Right ventricle myocardium inferior (tissue), 1 donor: ENCODE results near the gene ACOX1. TPM values are rescaled to one million over a fixed set of nuclear protein-coding genes. Genes with fewer than 3 reads are reported as not detected.

Experiments
- ATAC-seq: fragments of 200-7000 bp; cut with Tn5 transposase; one replicate; pipeline ENCODE4 v1.9.1; 2020; ENCODE audit warnings: mild to moderate bottlenecking, moderate library complexity
- DNase-seq: peaks from one replicate; pipeline ENCODE4 v3.0.0; 2021; ENCODE audit errors: missing footprints
- intact Hi-C: fragments of 100-400 bp; cut with DNase I; formaldehyde crosslinking; loops from one replicate; pipeline ENCODE4 v1.11.0; 2022
- total RNA-seq: library from RNA; stranded (reverse); fragmentation: NEBNext Ultra II Directional; extraction: Animal tissue kit (Norgen Biotek cat#: 25700); gene quantifications from one replicate; pipeline ENCODE4 v1.2.1, GENCODE V29; 2021
- donor health status: DM: no; HTN: yes; CAD: no; lungs with severe emphysema.

Gene ACOX1
- total RNA-seq, 1 donor from 2014 or later = 80.9 TPM

DNA sequence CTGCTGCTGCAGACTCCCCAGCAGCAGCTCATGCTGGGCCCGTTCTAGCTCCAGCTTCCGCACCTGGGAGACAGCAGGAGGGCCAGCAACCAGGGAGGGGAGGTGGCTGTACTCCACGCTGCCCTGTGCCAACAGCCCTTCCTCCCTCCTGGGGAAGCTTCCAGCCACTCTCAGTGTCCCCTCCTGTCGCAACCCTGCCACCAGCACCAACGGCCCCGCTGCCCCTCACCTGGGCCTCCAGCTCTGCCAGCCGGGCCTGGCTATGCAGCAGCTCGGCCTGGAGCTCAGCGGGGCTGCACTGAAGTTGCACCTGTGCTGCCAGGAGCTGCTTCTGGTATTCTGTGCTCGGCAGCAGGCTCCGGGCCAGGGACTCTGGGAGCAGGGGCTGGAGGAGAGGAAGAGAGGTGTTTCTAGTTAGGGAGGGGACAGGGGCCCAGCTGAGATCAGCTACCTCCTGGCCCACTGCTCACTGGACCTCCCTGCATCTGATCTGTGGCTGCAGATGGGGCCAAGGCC lies 58.9 kb downstream of the ACOX1 start:
- DNase-seq (no peak), ATAC-seq (no peak)
- intact Hi-C loops = no loop called here

DNA sequence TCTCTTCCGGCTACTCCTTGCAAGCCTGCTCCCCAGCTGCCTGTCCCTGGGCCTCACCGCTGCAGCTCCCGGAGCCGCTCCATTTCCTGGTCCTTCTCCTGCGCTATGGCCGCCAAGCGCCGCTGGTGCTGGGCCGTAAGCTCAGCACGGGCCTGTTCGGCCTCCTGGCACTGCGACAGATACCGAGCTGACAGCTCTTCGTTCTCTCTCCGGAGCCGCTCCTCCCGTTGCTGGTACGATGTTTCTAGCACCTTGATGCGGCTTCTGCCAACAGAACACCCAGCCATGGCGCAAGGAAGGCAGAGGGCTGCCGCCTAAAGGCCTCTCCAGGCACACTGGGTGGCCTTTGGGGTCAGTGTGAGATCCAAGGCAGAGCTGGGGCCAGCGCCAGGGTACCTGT lies 59.4 kb downstream of the ACOX1 start:
- intact Hi-C loops = no loop called here

GRCh38 chr17:75917917-75918445 lies 61.0 kb downstream of the ACOX1 start:
- intact Hi-C loops = no loop called here
- no peak for DNase-seq
- ATAC-seq = no peak

More for the DNA sequence above, 59.4 kb downstream of the ACOX1 start:
- ATAC-seq (no peak), DNase-seq (peak; percentile 72)

DNA sequence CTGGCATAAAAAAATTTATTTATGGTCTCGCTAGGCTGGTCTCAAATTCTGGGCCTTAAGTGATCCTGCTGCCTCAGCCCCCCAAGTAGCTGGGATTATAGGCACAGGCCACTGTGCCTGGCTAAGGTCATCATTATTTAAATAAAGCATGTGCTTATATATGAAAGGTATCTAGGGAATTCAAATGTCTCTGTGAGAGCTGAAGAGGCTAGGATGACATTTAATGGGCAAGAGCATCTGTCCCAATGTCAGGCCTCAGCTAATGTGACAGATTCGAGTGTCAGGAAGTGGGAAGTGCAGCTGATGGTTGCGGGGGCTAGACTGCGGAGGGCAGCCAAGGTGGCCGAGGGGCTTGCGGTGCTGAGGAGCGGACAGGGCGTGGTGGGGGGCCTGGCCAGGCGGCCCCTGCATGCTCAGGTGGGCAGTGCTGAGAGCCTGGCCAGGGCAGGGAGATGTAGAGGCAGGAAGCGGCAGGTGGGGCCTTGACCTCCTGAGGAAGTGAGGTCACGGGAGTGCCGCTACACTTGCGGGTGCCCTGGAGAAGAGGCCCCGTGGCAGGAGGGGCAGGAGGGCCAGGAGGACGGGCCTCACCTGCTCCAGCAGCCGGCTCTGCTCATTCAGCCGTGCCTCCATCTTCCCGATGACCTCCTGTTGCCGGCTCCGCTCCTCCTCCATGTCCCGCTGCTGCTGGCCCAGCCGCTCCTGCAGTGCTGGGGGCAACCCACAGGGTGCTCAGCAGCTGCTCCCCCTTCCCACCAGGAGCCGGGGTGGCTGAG lies 61.6 kb downstream of the ACOX1 start:
- intact Hi-C loops = no loop called here
- ATAC-seq = no peak
- no peak for DNase-seq

GRCh38 chr17:75915268-75915667 lies 63.7 kb downstream of the ACOX1 start:
- ATAC-seq (no peak), DNase-seq (no peak)
- intact Hi-C loops = no loop called here

DNA sequence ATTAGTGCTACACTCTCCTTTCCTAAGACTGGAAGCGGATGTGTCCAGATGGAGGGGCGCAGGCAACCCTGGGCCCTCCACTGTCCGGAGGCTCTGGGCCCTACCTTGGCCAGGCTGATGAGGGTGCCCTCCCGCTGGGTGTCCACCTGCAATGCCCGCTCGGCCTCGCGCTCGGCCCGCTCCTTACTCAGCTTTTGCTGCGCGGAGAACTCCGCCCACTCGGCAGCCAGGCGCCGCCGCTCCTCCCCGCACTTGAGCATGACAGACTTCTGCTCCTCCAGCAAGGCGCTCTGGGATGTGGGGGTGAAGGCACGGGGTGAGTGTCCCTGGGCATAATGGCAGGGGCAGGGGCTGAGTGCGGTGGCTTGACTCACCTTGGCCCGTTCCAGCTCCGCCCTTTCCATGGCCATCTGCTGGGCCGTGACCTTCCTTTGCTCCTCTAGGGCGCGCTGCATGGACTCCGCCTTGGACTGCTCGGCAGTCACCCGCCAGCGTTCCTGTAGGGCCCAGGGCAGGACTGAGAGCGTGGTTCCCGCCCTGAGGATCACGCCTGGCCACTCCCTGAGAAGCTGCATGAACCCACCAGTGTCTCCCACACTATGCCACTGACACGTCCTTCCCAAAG lies 64.2 kb downstream of the ACOX1 start:
- ATAC-seq (no peak), DNase-seq (no peak)
- intact Hi-C loops = no loop called here

DNA sequence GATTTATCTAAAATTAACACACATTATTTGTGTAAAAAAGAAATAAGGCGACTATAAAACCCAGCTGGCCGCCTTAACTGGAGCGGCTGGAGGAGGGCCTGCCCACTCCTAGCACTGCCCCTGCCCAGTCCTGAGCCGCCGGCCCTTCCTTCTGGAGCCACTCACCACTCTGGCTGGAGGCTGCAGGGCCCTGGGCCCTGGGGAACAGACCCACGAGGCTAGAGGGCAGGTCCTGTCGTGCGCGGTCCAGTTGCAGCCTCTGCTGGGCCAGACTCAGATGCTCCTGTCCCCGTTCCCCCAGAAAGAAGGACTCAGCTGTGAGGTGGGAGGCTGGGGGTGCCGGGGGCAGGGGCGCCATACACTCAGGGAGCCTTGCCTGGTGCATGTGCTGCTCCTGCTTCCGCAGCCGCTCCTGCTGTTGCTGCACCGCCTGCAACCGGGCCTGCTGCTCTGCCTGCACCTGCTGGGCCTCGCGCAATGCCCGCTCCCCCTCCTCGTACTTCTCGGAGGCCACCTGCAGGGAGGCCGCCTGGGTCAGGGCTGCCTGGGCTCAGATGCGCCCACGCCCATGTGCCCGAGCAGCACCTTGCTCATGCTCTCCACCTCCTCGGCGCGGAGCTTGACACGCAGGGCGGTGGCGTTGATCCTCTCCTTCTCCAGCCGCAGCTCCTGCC lies 65.3 kb downstream of the ACOX1 start:
- ATAC-seq (no peak), DNase-seq (no peak)
- intact Hi-C loops = no loop called here

GRCh38 chr17:75910699-75911098 lies 68.3 kb downstream of the ACOX1 start:
- intact Hi-C loops = no loop called here
- no peak for ATAC-seq
- DNase-seq = no peak

- DNase-seq = no peak
- peak; percentile 14 for ATAC-seq
- intact Hi-C loops = no loop called here
Measured at GRCh38 chr17:75909812-75910274, 69.1 kb downstream of the ACOX1 start.

DNA sequence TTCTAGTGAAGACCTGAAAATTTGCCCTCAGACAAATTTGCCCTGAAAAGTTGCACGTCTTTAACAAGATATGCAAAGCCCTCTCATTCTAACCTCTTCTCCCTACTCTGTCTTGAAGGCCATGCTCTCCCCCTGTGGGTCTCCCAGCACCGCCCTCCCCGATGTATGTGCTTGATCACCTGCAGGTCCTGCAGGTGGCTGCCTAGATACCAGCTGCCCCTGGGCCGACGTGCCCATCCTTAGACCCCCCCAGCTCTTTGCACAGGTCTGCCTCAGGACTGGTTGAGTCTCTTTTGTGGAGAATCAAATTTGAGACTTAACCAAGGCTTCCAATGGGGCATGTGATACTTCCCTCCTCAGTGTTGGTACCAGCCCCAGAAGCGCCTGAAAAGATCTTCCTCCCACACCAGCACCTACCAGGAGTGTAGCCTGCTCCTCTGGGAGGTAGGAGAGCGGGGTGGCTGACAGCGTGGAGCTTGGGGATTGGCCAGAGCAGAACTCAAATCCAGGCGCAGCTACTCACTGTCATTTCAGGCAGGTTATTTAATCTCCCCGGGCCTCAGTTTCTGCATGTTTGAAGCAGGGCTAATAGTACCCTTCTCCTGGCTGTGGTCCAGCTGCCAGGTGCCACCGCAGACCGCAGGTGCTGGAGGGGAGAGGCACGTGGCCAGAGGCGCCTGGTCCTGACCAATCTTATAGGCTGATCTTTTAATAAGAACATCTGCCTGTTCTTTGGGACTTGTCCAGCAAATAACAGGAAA lies 69.7 kb downstream of the ACOX1 start:
- intact Hi-C loops = no loop called here
- no peak for DNase-seq
- ATAC-seq = no peak

DNA sequence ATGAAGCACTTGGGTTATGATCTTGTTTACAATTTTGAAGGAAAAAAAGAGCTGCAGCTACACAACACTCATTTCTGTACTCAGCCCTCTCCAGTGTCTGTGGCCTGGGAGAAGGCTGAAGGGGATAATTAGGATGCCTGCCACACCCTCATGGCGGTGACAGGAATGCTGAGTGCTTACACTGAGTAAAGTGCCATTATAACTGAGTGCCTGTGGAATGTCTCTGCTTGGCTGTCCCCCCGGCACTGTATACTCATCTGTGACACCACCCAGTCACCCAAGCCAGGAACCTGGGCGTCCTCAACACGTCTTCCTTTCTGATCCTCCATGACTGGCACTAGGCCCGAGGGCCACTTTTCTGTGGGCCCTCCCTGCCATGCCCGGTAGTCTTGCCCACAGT lies 70.8 kb downstream of the ACOX1 start:
- peak; percentile 84 for DNase-seq
- intact Hi-C loops = no loop called here
- peak; percentile 74 for ATAC-seq

DNA sequence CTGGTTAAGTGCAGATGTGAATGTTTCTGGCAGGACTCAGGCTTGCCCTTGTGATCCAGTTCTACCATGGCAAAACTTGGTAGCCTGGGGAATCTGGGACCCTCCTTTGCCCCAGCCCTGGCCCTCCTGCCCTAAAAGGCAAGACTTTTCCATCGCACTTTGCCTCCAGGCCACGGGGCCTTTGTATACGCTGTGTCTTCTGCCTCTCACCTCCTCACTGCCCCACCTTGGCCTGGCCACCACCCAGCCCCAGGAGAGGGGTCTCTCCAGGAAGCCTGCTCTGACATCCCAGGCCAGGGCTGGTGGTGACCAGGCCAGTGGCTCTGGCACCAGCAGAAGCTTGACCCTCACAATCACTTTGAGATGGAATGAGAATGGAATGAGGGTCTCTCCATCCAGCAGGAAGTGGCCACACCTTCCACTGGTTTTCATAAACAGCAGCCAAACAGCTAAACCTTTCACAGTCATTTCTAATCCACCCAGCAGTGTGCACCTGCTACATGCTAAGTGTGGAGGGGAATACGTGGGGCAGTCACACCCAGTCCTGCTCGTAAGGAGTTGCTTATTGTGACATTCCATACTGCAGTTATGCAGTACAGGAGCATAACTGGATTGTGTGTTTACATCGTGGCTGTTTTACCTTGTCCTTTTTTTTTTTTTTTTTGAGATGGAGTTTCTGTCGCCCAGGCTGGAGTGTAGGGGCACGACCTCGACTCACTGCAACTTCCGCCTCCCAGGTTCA lies 72.7 kb downstream of the ACOX1 start:
- ATAC-seq = no peak
- intact Hi-C loops = no loop called here
- no peak for DNase-seq

- intact Hi-C loops = loop anchor here (1.0 kb wide), 2 partner anchors 74 to 100 kb away; partner anchors contain the start of genes ACOX1 and TEN1
- ATAC-seq = peak; percentile 95
- peak; percentile 97 for DNase-seq
Measured at GRCh38 chr17:75904749-75905521, 74.0 kb downstream of the ACOX1 start, which contains the start of gene MRPL38. MRPL38 (minus strand) TSS chr17:75904884; CDS start chr17:75904875, 9 bp downstream.

DNA sequence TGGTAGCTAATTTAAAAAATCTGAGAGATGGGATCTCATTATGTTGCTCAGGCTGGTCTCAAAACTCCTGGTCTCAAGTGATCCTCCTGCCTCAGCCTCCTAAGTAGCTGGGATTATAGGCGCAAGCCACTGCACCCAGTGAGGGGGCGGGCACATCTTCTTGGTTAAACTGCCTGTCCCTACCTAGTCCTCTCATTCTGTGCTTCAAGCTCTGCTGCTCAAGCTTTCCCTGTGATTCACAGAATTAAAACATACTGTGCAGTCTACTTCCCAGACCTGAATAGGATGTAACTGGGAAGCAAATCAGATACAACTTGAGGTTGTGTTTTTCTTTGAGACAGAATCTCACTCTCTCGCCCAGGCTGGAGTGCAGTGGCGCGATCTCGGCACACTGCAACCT lies 76.6 kb downstream of the ACOX1 start:
- intact Hi-C loops = no loop called here
- DNase-seq (no peak), ATAC-seq (no peak)

GRCh38 chr17:75901727-75902126 lies 77.2 kb downstream of the ACOX1 start:
- ATAC-seq (no peak), DNase-seq (no peak)
- intact Hi-C loops = no loop called here

- intact Hi-C loops = no loop called here
- DNase-seq (no peak), ATAC-seq (no peak)
Measured at GRCh38 chr17:75900691-75901533, 78.1 kb downstream of the ACOX1 start.
